SHP77 treated with DMSO at 0.1 percent for 48 hours (cell line): Measurements from ENCODE around the gene XPO6.
"Not testable (repeated sequence)": the region's sequence is repeated elsewhere in the genome, so short reads cannot be mapped to it uniquely, and the experiment has no call there.

Source experiments
- DNase-seq: peaks from one replicate; lab custom pipeline; 2025; lab: John Stamatoyannopoulos, UW

XPO6 gene

GRCh38 chr16:28211758-28212531 lies at the start of gene XPO6:
Gene XPO6 (minus strand): TSS chr16:28211965. CDS start chr16:28211368, 597 bp downstream.
- DNase-seq, result peak; percentile 83

- DNase-seq, result no peak
These were observed 48.4 kb upstream of the XPO6 start for GRCh38 chr16:28260193-28260592.

- no peak for DNase-seq
These were observed 48.0 kb upstream of the XPO6 start for GRCh38 chr16:28259781-28260150.

GRCh38 chr16:28259091-28259780 lies 47.5 kb upstream of the XPO6 start:
- no peak for DNase-seq

- no peak for DNase-seq
These were observed 46.8 kb upstream of the XPO6 start for GRCh38 chr16:28258567-28258966.

GRCh38 chr16:28257256-28257655 lies 45.5 kb upstream of the XPO6 start:
- DNase-seq, result no peak

- DNase-seq, result no peak
These were observed 44.1 kb upstream of the XPO6 start for GRCh38 chr16:28255838-28256237.

GRCh38 chr16:28254158-28254557 lies 42.4 kb upstream of the XPO6 start:
- no peak for DNase-seq

- no peak for DNase-seq
These were observed 39.2 kb upstream of the XPO6 start for GRCh38 chr16:28250999-28251398.

- not testable (repeated sequence) for DNase-seq
These were observed 37.7 kb upstream of the XPO6 start for GRCh38 chr16:28249483-28249882.

- DNase-seq, result no peak
These were observed 30.2 kb upstream of the XPO6 start for GRCh38 chr16:28241924-28242323.

- DNase-seq, result no peak
These were observed 26.1 kb upstream of the XPO6 start for GRCh38 chr16:28237754-28238357.

- DNase-seq, result no peak
These were observed 20.0 kb upstream of the XPO6 start for GRCh38 chr16:28231763-28232162.

- DNase-seq, result not testable (repeated sequence)
These were observed 12.1 kb upstream of the XPO6 start for GRCh38 chr16:28223909-28224308.

GRCh38 chr16:28219777-28220176 lies 8.0 kb upstream of the XPO6 start:
- DNase-seq, result not testable (repeated sequence)

- no peak for DNase-seq
These were observed 7.5 kb upstream of the XPO6 start for GRCh38 chr16:28219282-28219681.

- DNase-seq, result no peak
These were observed 6.3 kb upstream of the XPO6 start for GRCh38 chr16:28218109-28218508.

GRCh38 chr16:28217326-28217725 lies 5.6 kb upstream of the XPO6 start:
- DNase-seq, result no peak

- no peak for DNase-seq
These were observed 1.6 kb upstream of the XPO6 start for GRCh38 chr16:28213396-28213795.

- DNase-seq, result no peak
These were observed 738 bp upstream of the XPO6 start for GRCh38 chr16:28212532-28212873.

- no peak for DNase-seq
These were observed 681 bp downstream of the XPO6 start for GRCh38 chr16:28210979-28211588.

- no peak for DNase-seq
These were observed 1.5 kb downstream of the XPO6 start for GRCh38 chr16:28210264-28210663.

GRCh38 chr16:28208824-28209223 lies 2.9 kb downstream of the XPO6 start:
- no peak for DNase-seq
